Uterus (tissue), 4 donors: ENCODE measurements around the gene CDY1. TPM values are rescaled to one million over a fixed set of nuclear protein-coding genes. Genes with fewer than 3 reads are reported as not detected.
"Not testable (repeated sequence)": the region's sequence is repeated elsewhere in the genome, so short reads cannot be mapped to it uniquely, and the experiment has no call there.

Experiments
- DNase-seq, 2 donors: peaks; one replicate each; pipeline ENCODE4 v3.0.0-alpha.2; 2019 to 2020
- H3K27ac ChIP-seq, 2 donors: fragments of 200-600 bp; sonication (generic); 1 replicate in 1 of 2; 2 replicates in 1 of 2; pipeline ENCODE4 v1.5.1; 2016 to 2018
- H3K27me3 ChIP-seq, 2 donors: fragments of 200-600 bp; sonication (generic); one replicate each; pipeline ENCODE4 v1.5.1; 2018 to 2019; ENCODE audit warnings: control low read depth in 1 of 2
- H3K36me3 ChIP-seq, 2 donors: fragments of 200-600 bp; sonication (generic); one replicate each; pipeline ENCODE4 v1.5.1; 2019; ENCODE audit warnings: control low read depth in 1 of 2
- H3K4me1 ChIP-seq, 2 donors: fragments of 200-600 bp; sonication (generic); one replicate each; pipeline ENCODE4 v1.5.1; 2018 to 2019; ENCODE audit warnings: control low read depth in 1 of 2
- H3K4me3 ChIP-seq, 2 donors: fragments of 200-600 bp; sonication (generic); 1 replicate in 1 of 2; 2 replicates in 1 of 2; pipeline ENCODE4 v1.5.1; 2018 to 2019; ENCODE audit warnings: mild to moderate bottlenecking in 1 of 2
- H3K9me3 ChIP-seq, 2 donors: fragments of 200-600 bp; sonication (generic); one replicate each; pipeline ENCODE4 v1.5.1; 2019; ENCODE audit warnings: control low read depth in 1 of 2
- intact Hi-C: fragments of 100-400 bp; cut with DNase I; formaldehyde crosslinking; loops from one replicate; pipeline ENCODE4 v1.15.1; 2023; ENCODE audit warnings: low total_unique reads
- total RNA-seq, 4 donors: library from RNA; depleted of rRNA in 3 of 4; stranded (reverse); fragments of >200 nt in 3 of 4; gene quantifications; one replicate each; pipeline versions ENCODE4 v1.1.0 to v1.2.4, GENCODE V29; 2014 to 2023
- donor health status: DM: yes; HTN: yes; CAD: no.

The CDY1 gene
- total RNA-seq = not detected

GRCh38 chrY:25621817-25622216, at the start of gene CDY1:
Gene CDY1, plus strand, starts transcription at chrY:25622117. Its CDS starts 326 bp downstream, at chrY:25622443.
- intact Hi-C loops, H3K9me3 ChIP-seq, H3K27ac ChIP-seq, H3K36me3 ChIP-seq, H3K4me3 ChIP-seq, H3K27me3 ChIP-seq, DNase-seq, H3K4me1 ChIP-seq: not testable (repeated sequence)

- H3K4me3 ChIP-seq, H3K27me3 ChIP-seq, DNase-seq, H3K36me3 ChIP-seq, H3K27ac ChIP-seq, H3K4me1 ChIP-seq, intact Hi-C loops, H3K9me3 ChIP-seq: not testable (repeated sequence)
Observed at GRCh38 chrY:25593336-25593735, 28.6 kb upstream of the CDY1 start.

- DNase-seq, H3K36me3 ChIP-seq, H3K27ac ChIP-seq, H3K9me3 ChIP-seq, intact Hi-C loops, H3K4me1 ChIP-seq, H3K27me3 ChIP-seq, H3K4me3 ChIP-seq: not testable (repeated sequence)
Observed at GRCh38 chrY:25620209-25620608, 1.7 kb upstream of the CDY1 start.

- H3K27ac ChIP-seq, H3K36me3 ChIP-seq, DNase-seq, intact Hi-C loops, H3K4me3 ChIP-seq, H3K4me1 ChIP-seq, H3K9me3 ChIP-seq, H3K27me3 ChIP-seq: not testable (repeated sequence)
Observed at GRCh38 chrY:25626524-25626923, 4.6 kb downstream of the CDY1 start.

GRCh38 chrY:25630383-25631112, 8.6 kb downstream of the CDY1 start:
- H3K4me1 ChIP-seq, H3K27ac ChIP-seq, intact Hi-C loops, H3K9me3 ChIP-seq, H3K4me3 ChIP-seq, DNase-seq, H3K27me3 ChIP-seq, H3K36me3 ChIP-seq: not testable (repeated sequence)

- DNase-seq, intact Hi-C loops, H3K36me3 ChIP-seq, H3K9me3 ChIP-seq, H3K4me3 ChIP-seq, H3K4me1 ChIP-seq, H3K27ac ChIP-seq, H3K27me3 ChIP-seq: not testable (repeated sequence)
Observed at GRCh38 chrY:25639852-25640251, 17.9 kb downstream of the CDY1 start.

- H3K4me1 ChIP-seq, H3K4me3 ChIP-seq, H3K9me3 ChIP-seq, DNase-seq, intact Hi-C loops, H3K36me3 ChIP-seq, H3K27me3 ChIP-seq, H3K27ac ChIP-seq: not testable (repeated sequence)
Observed at GRCh38 chrY:25643024-25643915, 21.4 kb downstream of the CDY1 start.
